ENCODE results near the gene AKAP13. TPM values are rescaled to one million over a fixed set of nuclear protein-coding genes. Genes with fewer than 3 reads are reported as not detected.

AKAP13 gene
- total and polyA plus RNA-seq, 2 of the 13 experiments (the other 11 are each of a cell fraction or from before 2014, with no cell fraction given) = 6.7 to 27.1 TPM

- FAIRE-seq = no peak
- 91% methylated on average over 2 of the region's 2 CpGs for WGBS (ENCODE audit: low lambda C conversion rate)
- intact Hi-C loops (cut with micrococcal nuclease; ENCODE audit: unreplicated experiment) (no loop called here), in situ Hi-C loops (cut with HindIII; ENCODE audit: extremely low pct_ligation_motif_present, low pct_unique_long_range_greater_than_20kb) (loop anchor here (25.0 kb wide), 1 partner anchor 231 kb away; no protein-coding TSS in a partner anchor)
- ChIA-PET CTCF (ENCODE audit: low intra/inter-chr PET ratio, low total read pairs) (no interaction called here), POLR2A (no interaction called here)
- H3K4me1 ChIP-seq (ENCODE audit: insufficient read depth, low read length) = peaks cover 18% of the 10 kb centered on the region
- H3K27ac ChIP-seq (ENCODE audit: extremely low read length, insufficient read depth, low read length) = no peak overlapping the region
- no peak for DNase-seq (ENCODE audit: low spot score)
- H3K9me3 ChIP-seq (ENCODE audit: low read length) = no peaks in the 10 kb centered on the region
- no peak overlapping the region for H3K9ac ChIP-seq (ENCODE audit: insufficient read depth, low read depth, low read length)
- no TSS peak for BruUV-seq (replicated peaks)
- H4K20me1 ChIP-seq (ENCODE audit: insufficient read depth, low read length) = no peaks in the 10 kb centered on the region
- ATAC-seq = no peak
- no peak overlapping the region for H2AFZ ChIP-seq (ENCODE audit: low read length)
- TF ChIP-seq NCOR1 (IDR thresholded peaks at IDR 0.05; ENCODE audit: borderline replicate concordance, low read length) (no peak), CEBPZ (IDR thresholded peaks at IDR 0.05; ENCODE audit: low read length) (no peak), SNRNP70 (IDR thresholded peaks at IDR 0.05; ENCODE audit: low read depth, low read length) (no peak), ZNF530 (CRISPR knock-in tag; IDR thresholded peaks at IDR 0.05; ENCODE audit: low read depth) (no peak), SRF (IDR thresholded peaks at IDR 0.05; ENCODE audit: low read depth, low read length) (no peak), REXO4 (CRISPR knock-in tag; IDR thresholded peaks at IDR 0.05; ENCODE audit: borderline replicate concordance) (no peak), ZNF850 (CRISPR knock-in tag; conservative IDR thresholded peaks at IDR 0.05) (no peak), ATF5 (CRISPR knock-in tag; IDR thresholded peaks at IDR 0.05; ENCODE audit: low read depth) (no peak), HHEX (CRISPR knock-in tag; IDR thresholded peaks at IDR 0.05) (no peak)
- H3K79me2 ChIP-seq (ENCODE audit: insufficient read depth, low read length) = no peaks in the 10 kb centered on the region
- H3K36me3 ChIP-seq (replicated peaks in 1 of 2; ENCODE audit: control insufficient read depth in 1 of 2, insufficient read depth in 2 of 2, low read length in 2 of 2) = peaks cover 0 to 11% of the 10 kb centered on the region in 2 experiments; a peak in 3 of 5 replicates
- H3K4me3 ChIP-seq (replicated peaks in 1 of 3; ENCODE audit: insufficient read depth in 1 of 3, low read depth in 2 of 3, low read length in 3 of 3) = no peak overlapping the region
- H3K27me3 ChIP-seq (ENCODE audit: control insufficient read depth in 1 of 2, insufficient read depth in 2 of 2, low read length in 2 of 2) = no peaks in the 10 kb centered on the region
- H3K4me2 ChIP-seq (ENCODE audit: low read depth, low read length) = no peak overlapping the region
Measured at GRCh38 chr15:85606738-85607137, 226.3 kb downstream of the AKAP13 start.
